Measurements from ENCODE around the gene CFAP58.

DNA sequence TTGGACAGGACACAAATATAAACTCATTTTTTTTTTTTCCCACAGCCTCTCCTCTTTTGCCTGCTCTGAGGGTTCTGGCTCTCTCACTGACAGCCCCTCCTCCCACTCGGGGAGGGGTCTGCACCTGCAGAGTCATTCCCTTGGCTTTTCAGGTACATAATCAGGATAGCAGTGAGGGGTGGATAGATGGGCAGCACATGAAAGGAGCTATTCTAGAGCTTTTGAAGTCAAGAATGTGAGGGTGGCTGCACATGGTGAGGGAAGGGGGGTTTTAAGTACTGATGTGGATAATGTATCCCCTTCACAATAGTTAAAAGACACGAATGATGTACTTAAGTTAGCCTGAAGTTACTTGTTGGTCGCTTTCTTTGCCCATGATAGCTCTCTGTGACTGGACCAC, 76.2 kb downstream of the CFAP58 start:
- TF ChIP-seq CBX2 (IDR thresholded peaks at IDR 0.05; ENCODE audit: low read depth, low read length) (no peak), CBX2 (CRISPR knock-in tag; IDR thresholded peaks at IDR 0.05; ENCODE audit: low read depth) (no peak), KDM2A (CRISPR knock-in tag; IDR thresholded peaks at IDR 0.05; ENCODE audit: borderline replicate concordance, low read depth) (no peak), ZNF274 (CRISPR knock-in tag; IDR thresholded peaks at IDR 0.05) (no peak), POLR2A (IDR thresholded peaks at IDR 0.05; ENCODE audit: insufficient read depth in 1 of 2, low read depth in 2 of 2, low read length in 2 of 2) (no peak), FOXK2 (IDR thresholded peaks at IDR 0.05) (no peak), PAWR (CRISPR knock-in tag; IDR thresholded peaks at IDR 0.05; ENCODE audit: borderline replicate concordance) (no peak), RFX5 (IDR thresholded peaks at IDR 0.05; ENCODE audit: low read depth, low read length) (no peak), DMAP1 (CRISPR knock-in tag; IDR thresholded peaks at IDR 0.05) (no peak)
- TF ChIP-seq, protein P1, sequence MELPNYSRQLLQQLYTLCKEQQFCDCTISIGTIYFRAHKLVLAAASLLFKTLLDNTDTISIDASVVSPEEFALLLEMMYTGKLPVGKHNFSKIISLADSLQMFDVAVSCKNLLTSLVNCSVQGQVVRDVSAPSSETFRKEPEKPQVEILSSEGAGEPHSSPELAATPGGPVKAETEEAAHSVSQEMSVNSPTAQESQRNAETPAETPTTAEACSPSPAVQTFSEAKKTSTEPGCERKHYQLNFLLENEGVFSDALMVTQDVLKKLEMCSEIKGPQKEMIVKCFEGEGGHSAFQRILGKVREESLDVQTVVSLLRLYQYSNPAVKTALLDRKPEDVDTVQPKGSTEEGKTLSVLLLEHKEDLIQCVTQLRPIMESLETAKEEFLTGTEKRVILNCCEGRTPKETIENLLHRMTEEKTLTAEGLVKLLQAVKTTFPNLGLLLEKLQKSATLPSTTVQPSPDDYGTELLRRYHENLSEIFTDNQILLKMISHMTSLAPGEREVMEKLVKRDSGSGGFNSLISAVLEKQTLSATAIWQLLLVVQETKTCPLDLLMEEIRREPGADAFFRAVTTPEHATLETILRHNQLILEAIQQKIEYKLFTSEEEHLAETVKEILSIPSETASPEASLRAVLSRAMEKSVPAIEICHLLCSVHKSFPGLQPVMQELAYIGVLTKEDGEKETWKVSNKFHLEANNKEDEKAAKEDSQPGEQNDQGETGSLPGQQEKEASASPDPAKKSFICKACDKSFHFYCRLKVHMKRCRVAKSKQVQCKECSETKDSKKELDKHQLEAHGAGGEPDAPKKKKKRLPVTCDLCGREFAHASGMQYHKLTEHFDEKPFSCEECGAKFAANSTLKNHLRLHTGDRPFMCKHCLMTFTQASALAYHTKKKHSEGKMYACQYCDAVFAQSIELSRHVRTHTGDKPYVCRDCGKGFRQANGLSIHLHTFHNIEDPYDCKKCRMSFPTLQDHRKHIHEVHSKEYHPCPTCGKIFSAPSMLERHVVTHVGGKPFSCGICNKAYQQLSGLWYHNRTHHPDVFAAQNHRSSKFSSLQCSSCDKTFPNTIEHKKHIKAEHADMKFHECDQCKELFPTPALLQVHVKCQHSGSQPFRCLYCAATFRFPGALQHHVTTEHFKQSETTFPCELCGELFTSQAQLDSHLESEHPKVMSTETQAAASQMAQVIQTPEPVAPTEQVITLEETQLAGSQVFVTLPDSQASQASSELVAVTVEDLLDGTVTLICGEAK (IDR thresholded peaks at IDR 0.05), result no peak
- TF ChIP-seq, protein P1 (CRISPR knock-in tag; IDR thresholded peaks at IDR 0.05), result no peak
